ENCODE data around the gene PARP3.
A peak's percentile ranks its signal among the peaks of the same experiment; 100 is the strongest.
"Not testable (repeated sequence)": the region's sequence is repeated elsewhere in the genome, so short reads cannot be mapped to it uniquely, and the experiment has no call there.

PARP3 gene

GRCh38 chr3:51986010-51986947 lies 44.1 kb downstream of the PARP3 start:
- DNase-seq = no peak

GRCh38 chr3:51987568-51987967 lies 45.4 kb downstream of the PARP3 start:
- DNase-seq = no peak

GRCh38 chr3:51988286-51989146 lies 46.4 kb downstream of the PARP3 start:
- DNase-seq = no peak

GRCh38 chr3:51990501-51990971 lies 48.4 kb downstream of the PARP3 start:
- not testable (repeated sequence) for DNase-seq

GRCh38 chr3:51992017-51992682 lies 50.0 kb downstream of the PARP3 start:
- no peak for DNase-seq

- not testable (repeated sequence) for DNase-seq
Observed at GRCh38 chr3:51993657-51994056, 51.5 kb downstream of the PARP3 start.

- DNase-seq = no peak
Observed at GRCh38 chr3:51994530-51994929, 52.4 kb downstream of the PARP3 start.

- peak; percentile 95 for DNase-seq
Observed at GRCh38 chr3:51995346-51996163, 53.4 kb downstream of the PARP3 start, which contains the start of gene RPL29. TSS of gene RPL29 (minus strand) at chr3:51995895. CDS start at chr3:51995461, 434 bp downstream.

GRCh38 chr3:51997172-51997571 lies 55.0 kb downstream of the PARP3 start:
- DNase-seq = no peak

GRCh38 chr3:51997935-51998596 lies 55.9 kb downstream of the PARP3 start:
- DNase-seq = no peak
